Effector memory CD4-positive, alpha-beta T cell (primary cell): ENCODE results near the gene RNF44.
A peak's percentile ranks its signal among the peaks of the same experiment; 100 is the strongest.

Experiments
- DNase-seq, 3 donors: peaks; one replicate each; pipeline ENCODE4 v3.0.0-alpha.2; 2020
- H3K27ac ChIP-seq: 2 replicates; pipeline ENCODE4 v1.7.0; 2013; ENCODE audit warnings: mild to moderate bottlenecking, low read length, moderate library complexity; ENCODE audit not compliant: insufficient read depth, poor library complexity, severe bottlenecking
- H3K27me3 ChIP-seq: replicated peaks from 2 replicates; pipeline ENCODE4 v1.7.0; 2013; ENCODE audit warnings: mild to moderate bottlenecking, low read length; ENCODE audit not compliant: insufficient read depth, control insufficient read depth, poor library complexity, severe bottlenecking
- H3K36me3 ChIP-seq: 2 replicates; pipeline ENCODE4 v1.7.0; 2013; ENCODE audit warnings: mild to moderate bottlenecking, low read length, moderate library complexity; ENCODE audit not compliant: control insufficient read depth, insufficient read depth
- H3K4me1 ChIP-seq: 2 replicates; pipeline ENCODE4 v1.7.0; 2013; ENCODE audit warnings: low read length, mild to moderate bottlenecking; ENCODE audit not compliant: control insufficient read depth, insufficient read depth, poor library complexity, severe bottlenecking
- H3K4me3 ChIP-seq: 2 replicates; pipeline ENCODE4 v1.7.0; 2013; ENCODE audit warnings: low read length, low read depth, mild to moderate bottlenecking; ENCODE audit not compliant: insufficient read depth, poor library complexity, severe bottlenecking
- H3K9me3 ChIP-seq: 2 replicates; pipeline ENCODE4 v1.7.0; 2013; ENCODE audit warnings: mild to moderate bottlenecking, low read length, moderate library complexity; ENCODE audit not compliant: control insufficient read depth

RNF44 gene

DNA sequence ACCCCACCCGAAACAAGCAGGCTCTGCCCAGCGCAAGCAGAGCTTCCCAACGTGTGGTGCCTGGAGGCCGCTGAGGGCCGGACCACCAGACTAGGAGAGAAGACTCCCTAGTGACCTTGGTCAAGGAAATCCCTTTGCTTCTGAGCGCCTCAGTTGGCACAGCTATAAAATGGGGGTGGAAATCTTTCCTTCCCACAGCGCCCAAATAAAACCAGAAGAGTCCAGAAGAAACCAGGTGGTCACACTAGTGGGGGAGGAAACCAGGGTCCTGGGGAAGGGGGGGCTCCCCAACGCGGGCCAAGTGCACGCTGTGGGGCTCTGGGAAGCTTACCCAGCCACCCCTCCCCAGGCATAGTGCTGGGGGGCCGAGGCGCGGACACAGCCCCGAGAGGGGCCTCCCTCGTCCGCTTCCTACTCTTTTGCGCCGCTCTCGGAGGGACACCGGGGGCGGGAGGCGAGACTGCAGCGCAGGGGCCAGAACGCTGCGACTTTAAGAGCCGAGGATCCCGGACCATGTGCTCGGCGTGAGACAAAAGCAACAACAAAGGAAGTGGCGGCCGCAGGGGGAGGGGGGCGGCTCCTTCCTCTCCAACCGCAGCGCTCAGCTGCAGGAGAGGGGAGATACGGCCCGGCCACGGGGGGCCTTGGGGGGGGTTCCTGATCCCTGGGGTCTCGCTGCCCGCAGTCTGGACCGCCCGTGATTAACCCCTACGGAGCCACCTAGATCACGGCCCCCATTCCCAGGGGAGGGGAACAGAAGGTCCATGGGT lies 885 bp downstream of the RNF44 start:
- DNase-seq: peak; percentile 77 to 80 (median 79)
- H3K4me1 ChIP-seq: peaks cover 67% of the 10 kb centered on the region
- H3K4me3 ChIP-seq: peak overlapping the region; percentile 95
- H3K36me3 ChIP-seq: peaks cover 10% of the 10 kb centered on the region
- no peaks in the 10 kb centered on the region for H3K27me3 ChIP-seq
- H3K9me3 ChIP-seq: no peaks in the 10 kb centered on the region
- peak overlapping the region; percentile 100 for H3K27ac ChIP-seq

DNA sequence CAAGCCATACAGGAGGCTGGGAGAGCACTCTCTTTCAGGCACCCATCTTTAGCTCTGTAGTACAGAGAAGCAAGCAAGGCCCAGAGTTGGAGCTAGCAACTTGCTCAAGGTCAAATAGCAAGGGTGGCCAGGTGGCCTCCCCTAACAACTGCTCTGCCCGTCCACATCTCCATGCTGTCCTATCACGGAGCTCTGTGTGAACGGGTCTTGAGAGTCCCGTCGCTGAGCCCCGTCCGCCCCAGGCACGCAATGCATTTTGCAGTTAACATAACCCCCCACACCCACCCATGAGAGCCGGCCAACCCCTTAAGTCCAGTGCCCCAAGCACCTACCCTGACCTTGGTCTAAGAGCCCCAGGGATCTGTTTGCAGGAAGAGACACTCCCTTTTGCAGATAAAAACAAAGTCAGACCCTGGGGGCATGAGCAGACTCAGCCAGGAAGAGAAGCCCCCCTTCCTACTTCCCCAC lies 1.5 kb downstream of the RNF44 start:
- peaks cover 67% of the 10 kb centered on the region for H3K4me1 ChIP-seq
- no peak for DNase-seq
- peaks cover 14% of the 10 kb centered on the region for H3K36me3 ChIP-seq
- H3K27me3 ChIP-seq: no peaks in the 10 kb centered on the region
- no peaks in the 10 kb centered on the region for H3K9me3 ChIP-seq
- peak overlapping the region; percentile 95 for H3K4me3 ChIP-seq
- peak overlapping the region; percentile 100 for H3K27ac ChIP-seq

DNA sequence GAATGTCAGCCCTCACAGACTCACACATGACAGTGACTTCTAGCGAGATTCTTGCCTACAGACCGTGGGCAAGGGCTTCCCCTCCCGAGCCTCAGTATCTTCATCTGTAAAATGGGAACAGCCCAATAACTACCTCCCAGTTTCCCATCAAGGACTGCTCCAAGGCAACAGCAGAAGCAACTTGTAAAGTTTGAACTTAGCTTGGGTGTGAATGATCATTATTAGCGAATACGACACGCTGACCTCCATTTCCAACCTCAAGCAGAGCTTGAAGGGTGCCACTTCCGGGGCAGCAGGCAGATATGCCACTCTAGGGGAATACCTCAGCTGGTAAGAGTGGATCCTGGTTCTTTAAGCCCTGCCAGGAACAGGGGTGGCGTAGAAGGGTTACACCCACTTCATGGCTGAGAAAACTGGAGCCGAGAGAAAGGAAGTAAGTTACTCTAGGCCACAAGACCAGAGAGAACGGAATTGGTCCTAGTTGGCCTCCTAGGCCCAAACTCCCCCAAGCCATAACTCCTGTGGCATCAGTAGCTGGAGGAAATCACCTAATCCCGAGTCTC lies 2.0 kb downstream of the RNF44 start:
- peaks cover 66% of the 10 kb centered on the region for H3K4me1 ChIP-seq
- peak; percentile 23 to 37 (median 31) for DNase-seq
- no peaks in the 10 kb centered on the region for H3K27me3 ChIP-seq
- peaks cover 19% of the 10 kb centered on the region for H3K36me3 ChIP-seq
- peak overlapping the region; percentile 100 for H3K27ac ChIP-seq
- no peaks in the 10 kb centered on the region for H3K9me3 ChIP-seq
- H3K4me3 ChIP-seq: peak overlapping the region; percentile 95

DNA sequence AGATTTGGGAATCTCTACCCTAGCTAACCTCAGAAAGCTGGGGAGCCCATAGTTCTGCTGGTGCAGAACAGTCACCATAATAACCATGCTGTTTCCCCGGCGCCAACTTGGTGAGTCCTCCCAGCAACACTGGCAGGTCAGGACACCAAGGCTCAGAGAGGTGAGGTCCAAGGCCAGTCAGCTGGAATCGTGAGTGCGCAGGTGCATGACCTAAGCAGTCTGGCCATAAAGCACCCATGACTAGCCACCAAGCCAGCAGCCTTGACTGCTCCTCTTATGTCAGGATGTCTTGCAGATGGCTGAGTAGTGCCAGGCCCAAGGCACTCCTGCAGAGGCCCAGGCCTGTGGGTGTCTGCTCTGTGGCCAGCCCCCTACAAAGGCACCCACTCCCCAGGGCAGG lies 2.6 kb downstream of the RNF44 start:
- H3K27me3 ChIP-seq: no peaks in the 10 kb centered on the region
- H3K9me3 ChIP-seq: no peaks in the 10 kb centered on the region
- no peak for DNase-seq
- H3K27ac ChIP-seq: peak overlapping the region; percentile 100
- peak overlapping the region; percentile 95 for H3K4me3 ChIP-seq
- H3K4me1 ChIP-seq: peaks cover 63% of the 10 kb centered on the region
- peaks cover 20% of the 10 kb centered on the region for H3K36me3 ChIP-seq

DNA sequence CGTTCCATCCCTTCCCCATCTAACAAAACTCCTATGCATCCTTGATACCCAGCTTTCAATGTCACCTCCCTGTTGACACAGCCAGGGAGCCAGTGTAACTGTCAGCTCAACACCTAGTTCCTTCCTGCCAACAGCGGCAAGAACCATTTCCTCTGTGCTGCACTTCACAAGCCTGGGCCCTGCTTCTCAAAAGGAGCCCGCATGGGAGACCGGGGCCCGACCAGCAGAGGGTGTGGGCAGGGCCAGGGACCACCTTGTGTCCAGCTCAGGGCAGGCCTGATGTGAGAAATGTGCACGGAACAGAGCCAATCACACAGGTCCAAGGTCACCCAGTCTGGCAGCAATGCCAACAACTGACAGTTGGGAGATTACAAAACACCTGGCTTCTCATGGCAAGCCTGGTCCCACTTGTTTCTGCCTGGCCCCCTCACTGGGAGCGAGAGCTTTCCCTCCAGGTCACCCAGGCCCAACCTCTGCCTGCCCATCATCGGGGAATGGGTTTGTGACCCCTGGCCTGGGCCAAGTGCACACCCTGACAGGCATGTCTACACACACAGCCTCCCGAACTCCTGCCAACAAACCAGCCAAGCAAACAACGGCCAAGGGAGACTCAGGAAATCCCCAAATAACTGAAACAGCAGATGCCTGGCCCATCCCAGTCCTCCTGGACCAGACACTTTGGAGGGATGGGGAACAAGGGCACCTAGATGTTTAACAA lies 3.1 kb downstream of the RNF44 start:
- Histone ChIP-seq H3K36me3 (peaks cover 26% of the 10 kb centered on the region), H3K27ac (peak overlapping the region; percentile 100), H3K4me3 (peak overlapping the region; percentile 95), H3K27me3 (no peaks in the 10 kb centered on the region), H3K9me3 (no peaks in the 10 kb centered on the region), H3K4me1 (peaks cover 68% of the 10 kb centered on the region)
- DNase-seq: peak in 2 of 3 donors; percentile 30 to 38

DNA sequence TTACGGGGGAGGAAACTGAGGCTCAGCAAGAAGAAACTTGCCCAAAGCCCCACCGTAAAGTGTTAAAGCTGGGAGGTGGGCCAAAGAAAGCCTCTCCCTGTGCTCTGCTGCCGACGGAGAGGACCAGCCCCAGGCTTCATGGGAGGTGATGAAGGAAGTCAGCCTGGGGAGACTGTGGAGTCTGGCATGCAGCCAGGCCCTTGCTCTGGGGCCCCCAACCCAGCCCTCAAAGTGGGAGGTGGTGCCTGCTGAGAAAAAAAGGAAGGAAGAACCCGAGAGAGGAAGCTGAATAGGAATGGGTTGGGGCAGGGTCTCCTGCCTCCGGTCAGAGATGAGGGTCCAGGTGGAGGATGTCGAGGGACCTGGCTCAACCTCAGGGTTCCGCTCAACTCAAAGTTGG lies 3.8 kb downstream of the RNF44 start:
- Histone ChIP-seq H3K4me1 (peaks cover 70% of the 10 kb centered on the region), H3K9me3 (no peaks in the 10 kb centered on the region), H3K27ac (peak overlapping the region; percentile 100), H3K36me3 (peaks cover 32% of the 10 kb centered on the region), H3K4me3 (peak overlapping the region; percentile 95), H3K27me3 (no peaks in the 10 kb centered on the region)
- no peak for DNase-seq

DNA sequence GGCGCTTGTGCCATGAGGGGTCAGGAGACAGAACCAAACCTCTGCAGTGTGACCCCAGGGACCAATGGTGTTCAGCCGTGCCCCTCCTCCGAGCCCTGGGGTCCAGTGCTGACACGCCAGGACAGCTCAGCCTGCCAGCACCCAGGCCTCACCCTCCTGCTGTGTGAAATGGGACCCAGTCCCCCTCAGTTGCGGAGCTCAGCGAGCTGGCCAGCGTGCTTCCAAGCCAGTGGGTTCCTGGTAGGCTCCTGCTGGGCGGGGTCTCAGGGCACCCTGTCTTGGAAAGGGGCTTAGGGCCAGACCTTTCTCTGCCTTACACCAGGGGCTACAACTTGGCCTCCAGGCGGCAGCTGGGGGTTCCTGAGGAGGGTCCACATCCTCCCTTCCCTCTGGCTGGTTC lies 4.4 kb downstream of the RNF44 start:
- Histone ChIP-seq H3K9me3 (no peaks in the 10 kb centered on the region), H3K27ac (peak overlapping the region; percentile 100), H3K27me3 (no peaks in the 10 kb centered on the region), H3K36me3 (peaks cover 38% of the 10 kb centered on the region), H3K4me1 (peaks cover 65% of the 10 kb centered on the region), H3K4me3 (peak overlapping the region; percentile 95)
- no peak for DNase-seq

DNA sequence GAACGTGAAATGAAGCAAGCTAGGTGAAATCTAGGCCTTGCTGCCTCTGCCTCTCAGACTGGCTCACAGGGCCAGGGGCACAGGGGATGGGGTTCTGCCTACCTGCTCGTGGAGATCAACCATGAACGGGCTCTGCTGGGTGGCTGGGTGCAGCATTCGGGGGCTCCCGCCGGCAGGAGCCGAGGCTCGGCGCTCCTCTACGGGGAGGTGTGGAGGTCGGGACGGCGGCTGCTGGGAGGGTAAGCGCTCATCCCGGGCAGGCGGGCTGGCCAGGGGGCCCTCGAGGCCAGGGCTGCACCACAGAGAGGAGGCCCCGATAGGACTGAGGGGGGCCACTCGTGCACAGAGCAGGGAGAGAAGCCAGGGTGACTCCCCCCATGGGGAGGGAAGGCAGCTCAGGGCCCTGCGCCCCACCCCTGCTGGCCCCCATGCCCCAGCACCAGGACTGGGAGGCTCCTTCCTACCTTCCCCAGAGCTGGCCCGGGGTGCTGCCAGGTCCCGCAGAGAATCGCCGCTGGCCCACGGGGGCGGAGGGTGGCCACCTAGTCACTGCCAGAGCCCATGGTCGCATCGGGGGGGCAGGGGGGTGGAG lies 5.2 kb downstream of the RNF44 start:
- Histone ChIP-seq H3K4me3 (peak overlapping the region; percentile 4), H3K36me3 (peaks cover 45% of the 10 kb centered on the region)

DNA sequence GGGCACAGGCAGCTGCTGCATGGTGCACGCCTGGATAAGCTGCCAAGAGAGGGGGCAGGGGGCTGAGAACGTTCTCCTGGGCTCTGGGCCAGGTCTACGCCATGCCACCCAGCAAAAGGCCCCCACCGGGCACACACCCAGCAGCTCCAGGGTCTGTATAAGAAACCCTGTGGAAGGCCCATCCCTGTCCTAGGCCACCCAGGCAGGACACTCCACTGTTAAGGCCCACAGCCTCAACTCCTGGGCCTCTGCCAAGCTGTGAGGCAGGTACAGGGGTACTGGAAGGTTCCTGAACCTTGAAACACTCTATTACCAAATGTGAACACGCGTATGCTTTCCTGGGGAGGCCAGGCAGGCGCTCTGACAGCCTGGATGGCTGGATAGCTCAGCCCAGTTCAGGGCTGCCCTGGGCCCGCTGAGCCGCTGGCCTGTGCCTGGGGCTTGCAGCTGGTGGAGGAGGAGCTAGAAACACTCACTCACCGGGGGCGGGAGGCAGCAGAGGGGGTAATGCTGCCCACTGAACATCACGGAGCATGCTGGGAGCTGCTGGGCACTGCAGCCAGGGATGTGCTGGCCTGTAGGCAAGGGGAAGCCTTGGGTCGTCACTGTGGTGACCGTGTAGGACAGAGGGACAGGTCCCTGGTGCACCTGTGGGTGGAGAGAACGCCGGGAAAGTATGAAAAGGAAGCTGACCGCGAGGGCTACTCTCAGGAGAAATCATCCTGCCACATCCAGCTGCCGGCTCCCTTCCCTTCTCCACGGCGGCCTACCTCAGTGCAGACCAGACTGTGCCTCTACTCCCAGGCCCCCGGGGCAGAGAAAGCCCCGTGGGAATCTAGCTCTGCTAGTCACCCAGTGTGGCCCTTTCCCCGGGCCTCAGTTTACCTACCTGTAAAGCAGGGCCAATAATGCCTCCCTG lies 6.0 kb downstream of the RNF44 start:
- peaks cover 45% of the 10 kb centered on the region for H3K36me3 ChIP-seq
- H3K4me1 ChIP-seq: peaks cover 65% of the 10 kb centered on the region
- no peaks in the 10 kb centered on the region for H3K27me3 ChIP-seq
- H3K4me3 ChIP-seq: no peak overlapping the region
- H3K27ac ChIP-seq: peak overlapping the region; percentile 52
- H3K9me3 ChIP-seq: no peaks in the 10 kb centered on the region
- no peak for DNase-seq

More for the DNA sequence above, 5.2 kb downstream of the RNF44 start:
- H3K27ac ChIP-seq: peak overlapping the region; percentile 52
- H3K27me3 ChIP-seq: no peaks in the 10 kb centered on the region
- H3K4me1 ChIP-seq: peaks cover 65% of the 10 kb centered on the region
- DNase-seq: no peak
- no peaks in the 10 kb centered on the region for H3K9me3 ChIP-seq
